HepG2 (cell line): ENCODE measurements around the gene CASKIN1. TPM values are rescaled to one million over a fixed set of nuclear protein-coding genes. Genes with fewer than 3 reads are reported as not detected.

Experiments
- AGO2 ChIP-seq: fragments of 200-400 bp; formaldehyde crosslinking; optimal IDR thresholded peaks from 2 replicates; pipeline ENCODE3; 2017; ENCODE audit warnings: mild to moderate bottlenecking, low read depth, low read length, moderate library complexity
- ATF7-NPFF ChIP-seq: sonication (generic); formaldehyde crosslinking; IDR thresholded peaks from 2 replicates; pipeline ENCODE4 v1.8.1; 2023; ENCODE audit warnings: mild to moderate bottlenecking, low read depth, missing genetic modification reagents, moderate library complexity
- DR1 ChIP-seq: sonication (generic); formaldehyde crosslinking; IDR thresholded peaks from 2 replicates; pipeline ENCODE4 v1.8.0; 2021; ENCODE audit warnings: mild to moderate bottlenecking, missing genetic modification reagents, inconsistent platforms
- ELF4 ChIP-seq: sonication (generic); formaldehyde crosslinking; IDR thresholded peaks from 2 replicates; pipeline ENCODE4 v1.5.0; 2020; ENCODE audit warnings: missing genetic modification reagents, mild to moderate bottlenecking, moderate library complexity, borderline replicate concordance
- HNF4G ChIP-seq, 2 experiments: sonication (generic) in 1 of 2; formaldehyde crosslinking in 1 of 2; IDR thresholded peaks; 2 replicates each; pipeline versions ENCODE4 v1.4.0 to v1.6.1; 2011 to 2020; ENCODE audit warnings: borderline replicate concordance in 2 of 2, low read depth in 2 of 2, mild to moderate bottlenecking in 2 of 2, low read length in 1 of 2, missing genetic modification reagents in 1 of 2, moderate library complexity in 1 of 2
- JUND ChIP-seq: sonication (generic); formaldehyde crosslinking; IDR thresholded peaks from 2 replicates; pipeline ENCODE4 v1.8.0; 2022; ENCODE audit warnings: mild to moderate bottlenecking, missing genetic modification reagents
- NFIC ChIP-seq: IDR thresholded peaks from 2 replicates; pipeline ENCODE4 v1.6.1; 2012; ENCODE audit warnings: mild to moderate bottlenecking, low read length, inconsistent platforms
- RBM22 ChIP-seq: fragments of 200-400 bp; formaldehyde crosslinking; optimal IDR thresholded peaks from 2 replicates; pipeline ENCODE3; 2017; ENCODE audit warnings: mild to moderate bottlenecking, low read length, moderate library complexity
- RNF219 ChIP-seq: sonication (generic); formaldehyde crosslinking; IDR thresholded peaks from 2 replicates; pipeline ENCODE4 v1.5.0; 2020; ENCODE audit warnings: mild to moderate bottlenecking, missing genetic modification reagents
- SCMH1 ChIP-seq: sonication (generic); formaldehyde crosslinking; IDR thresholded peaks from 2 replicates; pipeline ENCODE4 v1.9.0; 2021; ENCODE audit warnings: missing genetic modification reagents, mild to moderate bottlenecking, borderline replicate concordance
- SETDB1 ChIP-seq: sonication (generic); formaldehyde crosslinking; IDR thresholded peaks from 2 replicates; pipeline ENCODE4 v1.5.1; 2020; ENCODE audit warnings: missing genetic modification reagents, mild to moderate bottlenecking, borderline replicate concordance
- SKI ChIP-seq: fragments of 450-650 bp; IDR thresholded peaks from one replicate; pipeline ENCODE4 v1.6.1; 2018; ENCODE audit warnings: mild to moderate bottlenecking; ENCODE audit not compliant: partially characterized antibody
- SMARCE1 ChIP-seq: fragments of 450-650 bp; IDR thresholded peaks from 2 replicates; pipeline ENCODE4 v1.6.1; 2017; ENCODE audit warnings: borderline replicate concordance
- TAF1 ChIP-seq: sonication (generic); formaldehyde crosslinking; IDR thresholded peaks from 2 replicates; pipeline ENCODE4 v1.4.0; 2020; ENCODE audit warnings: missing genetic modification reagents
- ZBTB42 ChIP-seq: sonication (generic); formaldehyde crosslinking; IDR thresholded peaks from 2 replicates; pipeline ENCODE4 v1.5.0; 2020; ENCODE audit warnings: mild to moderate bottlenecking, missing genetic modification reagents
- ZFY ChIP-seq: sonication (generic); formaldehyde crosslinking; IDR thresholded peaks from 2 replicates; pipeline ENCODE4 v1.4.0; 2020; ENCODE audit warnings: missing genetic modification reagents
- ZNF121 ChIP-seq: sonication (generic); formaldehyde crosslinking; IDR thresholded peaks from 2 replicates; pipeline ENCODE4 v1.5.0; 2020; ENCODE audit warnings: mild to moderate bottlenecking, missing genetic modification reagents
- ZNF276 ChIP-seq: sonication (generic); formaldehyde crosslinking; IDR thresholded peaks from 2 replicates; pipeline ENCODE4 v1.4.0; 2020; ENCODE audit warnings: mild to moderate bottlenecking, low read depth, missing genetic modification reagents
- ZNF672 ChIP-seq: sonication (generic); formaldehyde crosslinking; IDR thresholded peaks from 2 replicates; pipeline ENCODE4 v1.8.1; 2022; ENCODE audit warnings: missing genetic modification reagents
- ZNF737 ChIP-seq: sonication (generic); formaldehyde crosslinking; IDR thresholded peaks from 2 replicates; pipeline ENCODE4 v1.5.0; 2020; ENCODE audit warnings: missing genetic modification reagents, mild to moderate bottlenecking, borderline replicate concordance
- polyA plus RNA-seq, 8 experiments: library from polyadenylated mRNA; depleted of rRNA in 3 of 8; stranded (reverse) in 7 of 8; unstranded in 1 of 8; fragments of >200 nt; fragmentation: Illumina TruSeq in 4 of 8; extraction: Trizol in 4 of 8; gene quantifications; 2 replicates each; pipeline versions ENCODE4 v1.2.1 to v1.2.3, GENCODE V29; 2011 to 2016; ENCODE audit warnings: low read depth in 4 of 8, missing spikeins in 1 of 8, mixed read lengths in 1 of 8; ENCODE audit not compliant: insufficient read depth in 1 of 8
- total RNA-seq, 5 experiments: library from RNA; depleted of rRNA; stranded (reverse); fragments of >200 nt; fragmentation: Illumina TruSeq; extraction: Trizol; gene quantifications; 2 replicates each; pipeline ENCODE4 v1.2.3, GENCODE V29; 2016; ENCODE audit warnings: low read depth in 1 of 5
- TF ChIP-seq, protein P1 (sequence below): sonication (generic); formaldehyde crosslinking; IDR thresholded peaks from 2 replicates; pipeline ENCODE4 v1.5.1; 2020; ENCODE audit warnings: mild to moderate bottlenecking, missing genetic modification reagents, moderate library complexity
- TF ChIP-seq, protein P2 (sequence below): sonication (generic); formaldehyde crosslinking; IDR thresholded peaks from 2 replicates; pipeline ENCODE4 v1.4.0; 2020; ENCODE audit warnings: mild to moderate bottlenecking, low read depth, missing genetic modification reagents
- TF ChIP-seq, protein P3 (sequence below): IDR thresholded peaks from 2 replicates; pipeline ENCODE4 v1.6.1; 2016; ENCODE audit warnings: control low read depth

CASKIN1 gene
- total and polyA plus RNA-seq, 2 of the 13 experiments (the other 11 are each of a cell fraction or from before 2014, with no cell fraction given), result 1.2 to 2.2 TPM

DNA sequence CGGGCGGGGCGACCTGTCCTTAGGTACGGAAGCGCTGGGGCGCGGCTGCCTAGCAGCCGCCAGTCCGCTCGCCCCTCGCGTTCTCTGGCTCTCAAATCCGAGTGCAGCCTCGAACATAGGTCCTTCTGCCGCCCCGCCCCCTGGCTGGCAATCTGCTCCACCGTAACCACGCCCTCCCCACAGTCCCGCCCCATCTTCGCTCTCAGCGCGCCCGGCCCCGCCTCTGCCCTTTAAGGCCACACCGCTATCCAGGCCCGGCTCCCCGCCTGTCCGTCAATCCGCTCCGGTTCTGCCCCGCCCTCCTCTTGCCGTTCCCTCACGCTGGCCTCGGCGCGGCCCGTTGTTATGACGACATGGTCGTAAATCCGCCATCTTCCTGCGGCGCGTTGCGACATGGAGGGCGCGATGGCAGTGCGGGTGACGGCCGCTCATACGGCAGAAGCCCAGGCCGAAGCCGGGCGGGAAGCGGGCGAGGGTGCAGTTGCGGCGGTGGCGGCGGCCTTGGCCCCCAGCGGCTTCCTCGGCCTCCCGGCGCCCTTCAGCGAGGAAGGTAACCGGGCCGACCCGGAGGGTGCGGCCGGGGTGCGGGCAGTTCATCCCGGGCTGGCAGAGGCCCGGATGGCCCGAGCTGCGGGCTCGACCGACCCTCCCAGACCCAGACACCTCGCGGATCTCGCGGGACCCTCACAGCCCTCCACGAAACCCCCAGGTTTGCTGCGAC, 27.0 kb upstream of the CASKIN1 start, which contains the start of gene E4F1 (continued):
- TF ChIP-seq, protein P1, sequence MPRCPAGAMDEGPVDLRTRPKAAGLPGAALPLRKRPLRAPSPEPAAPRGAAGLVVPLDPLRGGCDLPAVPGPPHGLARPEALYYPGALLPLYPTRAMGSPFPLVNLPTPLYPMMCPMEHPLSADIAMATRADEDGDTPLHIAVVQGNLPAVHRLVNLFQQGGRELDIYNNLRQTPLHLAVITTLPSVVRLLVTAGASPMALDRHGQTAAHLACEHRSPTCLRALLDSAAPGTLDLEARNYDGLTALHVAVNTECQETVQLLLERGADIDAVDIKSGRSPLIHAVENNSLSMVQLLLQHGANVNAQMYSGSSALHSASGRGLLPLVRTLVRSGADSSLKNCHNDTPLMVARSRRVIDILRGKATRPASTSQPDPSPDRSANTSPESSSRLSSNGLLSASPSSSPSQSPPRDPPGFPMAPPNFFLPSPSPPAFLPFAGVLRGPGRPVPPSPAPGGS (CRISPR knock-in tag), result no peak; the same call in 1 of the 2 replicates
- peak; percentile 98 for TF ChIP-seq ZFY (CRISPR knock-in tag)
- no peak for TF ChIP-seq ELF4 (CRISPR knock-in tag)
- no peak for TF ChIP-seq ZNF672 (CRISPR knock-in tag)
- TF ChIP-seq SMARCE1, result no peak
- TF ChIP-seq ZNF121 (CRISPR knock-in tag), result no peak
- TF ChIP-seq TAF1 (CRISPR knock-in tag), result peak; percentile 91
- no peak for TF ChIP-seq ZBTB42 (CRISPR knock-in tag)
- TF ChIP-seq, protein P2, sequence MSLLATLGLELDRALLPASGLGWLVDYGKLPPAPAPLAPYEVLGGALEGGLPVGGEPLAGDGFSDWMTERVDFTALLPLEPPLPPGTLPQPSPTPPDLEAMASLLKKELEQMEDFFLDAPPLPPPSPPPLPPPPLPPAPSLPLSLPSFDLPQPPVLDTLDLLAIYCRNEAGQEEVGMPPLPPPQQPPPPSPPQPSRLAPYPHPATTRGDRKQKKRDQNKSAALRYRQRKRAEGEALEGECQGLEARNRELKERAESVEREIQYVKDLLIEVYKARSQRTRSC (CRISPR knock-in tag), result no peak
- TF ChIP-seq AGO2, result peak; percentile 79
- TF ChIP-seq NFIC, result no peak
- peak; percentile 13; the same call in 1 of the 2 replicates for TF ChIP-seq HNF4G (IDR thresholded peaks at IDR 0.05; ENCODE audit: borderline replicate concordance, low read depth, low read length)
- TF ChIP-seq HNF4G (CRISPR knock-in tag; IDR thresholded peaks at IDR 0.05; ENCODE audit: borderline replicate concordance, low read depth), result no peak; the same call in 1 of the 2 replicates
- TF ChIP-seq SKI, result peak; percentile 64
- TF ChIP-seq ATF7-NPFF (CRISPR knock-in tag), result peak; percentile 89
- TF ChIP-seq RBM22, result peak; percentile 94
- no peak for TF ChIP-seq SETDB1
- no peak for TF ChIP-seq SCMH1
- TF ChIP-seq DR1, result peak; percentile 96
- TF ChIP-seq, protein P3, sequence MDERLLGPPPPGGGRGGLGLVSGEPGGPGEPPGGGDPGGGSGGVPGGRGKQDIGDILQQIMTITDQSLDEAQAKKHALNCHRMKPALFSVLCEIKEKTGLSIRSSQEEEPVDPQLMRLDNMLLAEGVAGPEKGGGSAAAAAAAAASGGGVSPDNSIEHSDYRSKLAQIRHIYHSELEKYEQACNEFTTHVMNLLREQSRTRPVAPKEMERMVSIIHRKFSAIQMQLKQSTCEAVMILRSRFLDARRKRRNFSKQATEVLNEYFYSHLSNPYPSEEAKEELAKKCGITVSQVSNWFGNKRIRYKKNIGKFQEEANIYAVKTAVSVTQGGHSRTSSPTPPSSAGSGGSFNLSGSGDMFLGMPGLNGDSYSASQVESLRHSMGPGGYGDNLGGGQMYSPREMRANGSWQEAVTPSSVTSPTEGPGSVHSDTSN (CRISPR knock-in tag), result peak; percentile 91
- TF ChIP-seq RNF219 (CRISPR knock-in tag), result no peak
- no peak for TF ChIP-seq ZNF737 (CRISPR knock-in tag)
- TF ChIP-seq ZNF276 (CRISPR knock-in tag), result no peak
- no peak for TF ChIP-seq JUND (CRISPR knock-in tag)
